Stimulated activated CD4-positive, alpha-beta T cell treated with anti-CD3 and anti-CD28 coated beads, Interleukin-2, amount 100 ng/mL, for 24 hours (primary cell): Measurements from ENCODE around the gene NOL4L.

Experiments
- DNase-seq, 2 donors: peaks; one replicate each; pipeline ENCODE4 v3.0.0-alpha.2; 2020

Gene NOL4L

GRCh38 chr20:32440758-32441078, 144.4 kb downstream of the NOL4L start:
- DNase-seq, result peak in 1 of 2 donors; percentile 15

- no peak for DNase-seq
These were observed 144.9 kb downstream of the NOL4L start for GRCh38 chr20:32440069-32440757.

GRCh38 chr20:32439132-32439829, 145.9 kb downstream of the NOL4L start:
- DNase-seq, result peak; percentile 23 to 26

GRCh38 chr20:32438331-32438858, 146.7 kb downstream of the NOL4L start:
- no peak for DNase-seq

- no peak for DNase-seq
These were observed 147.6 kb downstream of the NOL4L start for GRCh38 chr20:32437391-32438074.

GRCh38 chr20:32436968-32437367, 148.2 kb downstream of the NOL4L start:
- DNase-seq, result no peak

GRCh38 chr20:32436142-32436861, 148.8 kb downstream of the NOL4L start:
- DNase-seq, result no peak

- DNase-seq, result no peak
These were observed 149.6 kb downstream of the NOL4L start for GRCh38 chr20:32435449-32436107.

- DNase-seq, result no peak
These were observed 150.7 kb downstream of the NOL4L start for GRCh38 chr20:32434434-32434833.

GRCh38 chr20:32433311-32434021, 151.7 kb downstream of the NOL4L start:
- DNase-seq, result no peak

GRCh38 chr20:32432277-32432676, 152.9 kb downstream of the NOL4L start:
- no peak for DNase-seq

- no peak for DNase-seq
These were observed 153.7 kb downstream of the NOL4L start for GRCh38 chr20:32431457-32431856.

- DNase-seq, result no peak
These were observed 155.3 kb downstream of the NOL4L start for GRCh38 chr20:32429745-32430360.

GRCh38 chr20:32429343-32429742, 155.8 kb downstream of the NOL4L start:
- no peak for DNase-seq

GRCh38 chr20:32427996-32428395, 157.1 kb downstream of the NOL4L start:
- no peak for DNase-seq

GRCh38 chr20:32421290-32421689, 163.8 kb downstream of the NOL4L start:
- DNase-seq, result no peak

GRCh38 chr20:32418376-32418775, 166.8 kb downstream of the NOL4L start:
- DNase-seq, result no peak

- DNase-seq, result no peak
These were observed 168.9 kb downstream of the NOL4L start for GRCh38 chr20:32416206-32416605.

- DNase-seq, result no peak
These were observed 169.6 kb downstream of the NOL4L start for GRCh38 chr20:32415494-32415893.

- no peak for DNase-seq
These were observed 173.0 kb downstream of the NOL4L start for GRCh38 chr20:32411955-32412706.
